Measurements from ENCODE around the gene NCBP2. TPM values are rescaled to one million over a fixed set of nuclear protein-coding genes. Genes with fewer than 3 reads are reported as not detected.

The NCBP2 gene
- total RNA-seq, 1 experiment from 2014 or later = 91.8 TPM

GRCh38 chr3:196989721-196990262, 47.5 kb upstream of the NCBP2 start:
- POLR2A ChIA-PET = interaction anchor here (1.1 kb wide), 1 partner anchor 13 kb away, joined by 3 read pairs; no protein-coding TSS in a partner anchor
- Mint-ChIP-seq H3K36me3 (ENCODE audit: insufficient read depth, unreplicated experiment) (no peaks in the 10 kb centered on the region), H3K27ac (ENCODE audit: low read depth, unreplicated experiment) (no peak overlapping the region), H3K4me1 (ENCODE audit: insufficient read depth, unreplicated experiment) (no peaks in the 10 kb centered on the region), H3K9me3 (ENCODE audit: unreplicated experiment) (no peaks in the 10 kb centered on the region), H3K27me3 (ENCODE audit: insufficient read depth, unreplicated experiment) (peaks cover 7% of the 10 kb centered on the region), H3K4me3 (ENCODE audit: unreplicated experiment) (no peak overlapping the region)
- CTCF ChIA-PET = interaction anchor here (0.7 to 1.7 kb wide), 2 partner anchors 19 to 402 kb away, joined by 3 to 6 read pairs; no protein-coding TSS in a partner anchor
- intact Hi-C loops (cut with micrococcal nuclease) = no loop called here
- TF ChIP-seq CTCF (IDR thresholded peaks at IDR 0.05; ENCODE audit: unreplicated experiment) = no peak
- no TSS peak for BruUV-seq (replicated peaks)
- DNase-seq (ENCODE audit: unreplicated experiment) = no peak

DNA sequence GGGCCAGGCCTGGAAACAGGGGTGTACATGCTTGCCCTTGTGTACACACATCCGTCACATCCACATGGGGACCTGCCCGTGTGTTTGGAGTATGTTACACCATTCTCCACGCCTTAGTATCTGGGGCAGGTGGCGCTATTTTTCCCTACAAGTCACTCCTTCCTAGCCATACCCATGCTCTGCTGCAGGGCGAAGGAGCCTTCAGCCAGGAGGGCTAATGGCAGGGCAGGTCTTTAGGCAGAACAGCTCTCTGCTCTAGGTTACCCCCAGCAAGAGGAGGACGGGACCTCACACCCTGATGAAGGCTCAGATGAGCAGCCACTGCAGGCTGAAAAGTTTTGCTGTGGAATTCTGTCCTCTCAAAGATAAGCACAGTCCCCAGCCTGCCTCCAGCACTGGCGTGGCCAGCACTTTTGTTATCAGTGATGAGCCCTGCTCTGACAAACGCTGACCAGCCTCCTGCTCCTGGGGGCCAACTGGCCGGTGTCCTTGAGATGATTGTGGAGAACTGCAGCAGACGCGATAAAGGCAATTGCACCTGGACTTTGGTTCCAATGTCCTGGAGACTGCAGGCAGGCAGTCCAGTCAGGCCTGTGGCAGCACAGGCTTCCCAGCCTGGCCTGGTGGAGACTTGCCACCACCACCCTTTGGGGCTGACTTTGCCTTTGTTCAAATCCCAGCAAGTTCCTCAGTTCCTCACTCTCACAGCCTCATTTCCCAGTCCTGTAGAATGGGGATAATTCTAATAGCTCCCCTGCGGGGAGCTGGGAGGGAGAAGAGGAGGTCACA, 46.1 kb upstream of the NCBP2 start:
- no peak overlapping the region for H3K27ac Mint-ChIP-seq (ENCODE audit: low read depth, unreplicated experiment)
- no peak for DNase-seq (ENCODE audit: unreplicated experiment)
- peaks cover 13% of the 10 kb centered on the region for H3K9me3 Mint-ChIP-seq (ENCODE audit: unreplicated experiment)
- peaks cover 20% of the 10 kb centered on the region for H3K27me3 Mint-ChIP-seq (ENCODE audit: insufficient read depth, unreplicated experiment)
- intact Hi-C loops (cut with micrococcal nuclease) = no loop called here
- POLR2A ChIA-PET = no interaction called here
- no TSS peak for BruUV-seq (replicated peaks)
- H3K4me3 Mint-ChIP-seq (ENCODE audit: unreplicated experiment) = no peak overlapping the region
- no peak for TF ChIP-seq CTCF (IDR thresholded peaks at IDR 0.05; ENCODE audit: unreplicated experiment)
- CTCF ChIA-PET = interaction anchor here (0.6 kb wide), 1 partner anchor 13 kb away, joined by 4 read pairs; no protein-coding TSS in a partner anchor
- no peaks in the 10 kb centered on the region for H3K36me3 Mint-ChIP-seq (ENCODE audit: insufficient read depth, unreplicated experiment)
- no peaks in the 10 kb centered on the region for H3K4me1 Mint-ChIP-seq (ENCODE audit: insufficient read depth, unreplicated experiment)

- Mint-ChIP-seq H3K9me3 (ENCODE audit: unreplicated experiment) (peaks cover 19% of the 10 kb centered on the region), H3K4me3 (ENCODE audit: unreplicated experiment) (no peak overlapping the region), H3K27me3 (ENCODE audit: insufficient read depth, unreplicated experiment) (peaks cover 27% of the 10 kb centered on the region), H3K4me1 (ENCODE audit: insufficient read depth, unreplicated experiment) (no peaks in the 10 kb centered on the region), H3K27ac (ENCODE audit: low read depth, unreplicated experiment) (no peak overlapping the region), H3K36me3 (ENCODE audit: insufficient read depth, unreplicated experiment) (peaks cover 6% of the 10 kb centered on the region)
- ChIA-PET CTCF (no interaction called here), POLR2A (no interaction called here)
- intact Hi-C loops (cut with micrococcal nuclease) = no loop called here
- no TSS peak for BruUV-seq (replicated peaks)
- no peak for TF ChIP-seq CTCF (IDR thresholded peaks at IDR 0.05; ENCODE audit: unreplicated experiment)
- no peak for DNase-seq (ENCODE audit: unreplicated experiment)
These were observed 44.7 kb upstream of the NCBP2 start for GRCh38 chr3:196987022-196987421.

DNA sequence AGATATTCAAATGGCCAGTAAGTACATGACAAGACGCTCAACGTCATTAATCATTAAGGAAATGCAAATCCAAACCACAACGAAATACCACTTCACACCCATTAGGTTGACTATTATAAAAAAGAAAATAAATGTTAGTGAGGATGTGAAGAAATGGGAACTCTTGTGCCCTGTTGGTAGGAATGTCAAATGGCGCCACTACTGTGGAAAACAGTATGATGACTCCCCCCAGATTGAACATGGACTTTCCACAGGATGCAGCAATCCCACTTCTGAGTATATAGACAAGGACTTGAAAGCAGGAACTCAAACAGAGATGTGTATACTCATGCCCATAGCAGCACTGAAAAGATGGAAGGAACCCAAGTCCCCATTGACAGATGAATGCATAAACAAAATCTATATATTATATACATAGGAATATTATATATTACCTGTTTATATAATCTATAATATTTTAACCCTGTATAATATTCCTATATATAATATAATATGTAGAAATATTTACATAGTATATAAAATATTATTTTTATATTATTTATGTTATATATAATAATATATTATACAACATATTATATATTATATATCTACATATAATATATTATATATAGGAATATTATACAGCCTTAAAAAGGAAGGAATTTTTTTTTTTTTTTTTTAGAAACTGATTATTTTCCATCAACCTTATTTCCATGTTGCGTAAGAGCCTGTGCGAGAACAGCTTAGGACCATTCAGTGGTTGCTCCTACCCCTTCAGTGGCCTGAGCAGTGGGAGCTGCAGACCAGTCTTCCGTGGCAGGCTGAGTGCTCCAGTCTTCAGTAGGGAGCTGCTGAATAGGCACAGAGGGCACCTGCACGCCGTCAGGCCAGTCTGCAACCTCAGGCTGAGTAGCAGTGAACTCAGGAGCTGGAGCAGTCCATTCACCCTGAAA, 43.9 kb upstream of the NCBP2 start:
- POLR2A ChIA-PET = interaction anchor here (0.7 kb wide), 1 partner anchor 517 kb away, joined by 3 read pairs; no protein-coding TSS in a partner anchor
- CTCF ChIA-PET = no interaction called here
- H3K36me3 Mint-ChIP-seq (ENCODE audit: insufficient read depth, unreplicated experiment) = peaks cover 6% of the 10 kb centered on the region
- peaks cover 27% of the 10 kb centered on the region for H3K27me3 Mint-ChIP-seq (ENCODE audit: insufficient read depth, unreplicated experiment)
- no peak for DNase-seq (ENCODE audit: unreplicated experiment)
- H3K27ac Mint-ChIP-seq (ENCODE audit: low read depth, unreplicated experiment) = no peak overlapping the region
- TF ChIP-seq CTCF (IDR thresholded peaks at IDR 0.05; ENCODE audit: unreplicated experiment) = no peak
- intact Hi-C loops (cut with micrococcal nuclease) = no loop called here
- H3K9me3 Mint-ChIP-seq (ENCODE audit: unreplicated experiment) = peaks cover 19% of the 10 kb centered on the region
- no TSS peak for BruUV-seq (replicated peaks)
- H3K4me3 Mint-ChIP-seq (ENCODE audit: unreplicated experiment) = no peak overlapping the region
- no peaks in the 10 kb centered on the region for H3K4me1 Mint-ChIP-seq (ENCODE audit: insufficient read depth, unreplicated experiment)

All from MCF 10A (cell line).